ENCODE data around the gene MGAT4A. TPM values are rescaled to one million over a fixed set of nuclear protein-coding genes. Genes with fewer than 3 reads are reported as not detected.

Gene MGAT4A
- total and polyA plus RNA-seq, 2 of the 13 experiments (the other 11 are each of a cell fraction or from before 2014, with no cell fraction given): 47.2 to 90.9 TPM

- 0 out of 2 replicates have a peak, but pooled peaks have one; percentile 29 for TF ChIP-seq SIX4 (CRISPR knock-in tag; IDR thresholded peaks at IDR 0.05)
- peak; percentile 45 for TF ChIP-seq ZNF407 (CRISPR knock-in tag; IDR thresholded peaks at IDR 0.05; ENCODE audit: not compliant biosample characterization)
- TF ChIP-seq TRIM22 (IDR thresholded peaks at IDR 0.05): no peak
- 0 out of 2 replicates have a peak, but pooled peaks have one; percentile 19 for TF ChIP-seq IRF1 (CRISPR knock-in tag; IDR thresholded peaks at IDR 0.05; ENCODE audit: low read depth)
- peak; percentile 92 for TF ChIP-seq HIC2 (CRISPR knock-in tag; IDR thresholded peaks at IDR 0.05; ENCODE audit: low read depth)
- 0 out of 2 replicates have a peak, but pooled peaks have one; percentile 35 for TF ChIP-seq ZNF383 (CRISPR knock-in tag; IDR thresholded peaks at IDR 0.05; ENCODE audit: borderline replicate concordance)
- TF ChIP-seq ZBTB37 (CRISPR knock-in tag; IDR thresholded peaks at IDR 0.05): peak; percentile 68
- TF ChIP-seq ELF3 (CRISPR knock-in tag; IDR thresholded peaks at IDR 0.05): peak; percentile 99
- peak; percentile 63 for TF ChIP-seq ATF7-NPFF (CRISPR knock-in tag; IDR thresholded peaks at IDR 0.05; ENCODE audit: low read depth)
- peak; percentile 61; the same call in 1 of the 2 replicates for TF ChIP-seq ZNF333 (CRISPR knock-in tag; IDR thresholded peaks at IDR 0.05; ENCODE audit: borderline replicate concordance)
- 0 out of 2 replicates have a peak, but pooled peaks have one; percentile 43 for TF ChIP-seq ZNF34 (CRISPR knock-in tag; IDR thresholded peaks at IDR 0.05; ENCODE audit: borderline replicate concordance)
- peak; percentile 73 for TF ChIP-seq POLR2AphosphoS5 (IDR thresholded peaks at IDR 0.05; ENCODE audit: low read depth, low read length)
- TF ChIP-seq JUNB (CRISPR knock-in tag; IDR thresholded peaks at IDR 0.05; ENCODE audit: borderline replicate concordance): no peak
These were observed 146.9 kb downstream of the MGAT4A start (continued) for GRCh38 chr2:98583816-98584618.
